GM03348 (cell line): ENCODE measurements around the gene GOLGA2.
"Not testable (repeated sequence)": the region's sequence is repeated elsewhere in the genome, so short reads cannot be mapped to it uniquely, and the experiment has no call there.

Experiments used
- DNase-seq: peaks from one replicate; pipeline ENCODE4 v3.0.0; 2012; ENCODE audit warnings: low spot score

The GOLGA2 gene

DNA sequence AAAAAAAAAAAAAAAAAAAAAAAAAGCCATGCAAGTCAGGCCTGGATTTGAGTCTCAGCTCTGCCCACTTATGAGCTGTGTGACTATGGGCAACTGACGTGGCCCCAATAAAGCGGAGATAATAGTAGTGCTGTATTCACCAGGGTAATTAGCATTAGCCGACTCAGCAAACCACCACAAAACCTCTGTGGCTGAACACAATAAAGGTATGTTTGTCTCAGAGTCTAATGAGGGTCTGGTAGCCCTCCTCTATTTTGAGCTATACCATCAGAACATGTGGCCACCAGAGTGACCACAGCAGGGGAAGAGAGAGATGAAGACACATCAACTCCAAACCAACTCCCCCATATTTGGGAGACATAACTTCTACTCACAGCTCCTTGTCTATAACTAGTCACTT lies 16.2 kb upstream of the GOLGA2 start:
- DNase-seq = no peak

DNA sequence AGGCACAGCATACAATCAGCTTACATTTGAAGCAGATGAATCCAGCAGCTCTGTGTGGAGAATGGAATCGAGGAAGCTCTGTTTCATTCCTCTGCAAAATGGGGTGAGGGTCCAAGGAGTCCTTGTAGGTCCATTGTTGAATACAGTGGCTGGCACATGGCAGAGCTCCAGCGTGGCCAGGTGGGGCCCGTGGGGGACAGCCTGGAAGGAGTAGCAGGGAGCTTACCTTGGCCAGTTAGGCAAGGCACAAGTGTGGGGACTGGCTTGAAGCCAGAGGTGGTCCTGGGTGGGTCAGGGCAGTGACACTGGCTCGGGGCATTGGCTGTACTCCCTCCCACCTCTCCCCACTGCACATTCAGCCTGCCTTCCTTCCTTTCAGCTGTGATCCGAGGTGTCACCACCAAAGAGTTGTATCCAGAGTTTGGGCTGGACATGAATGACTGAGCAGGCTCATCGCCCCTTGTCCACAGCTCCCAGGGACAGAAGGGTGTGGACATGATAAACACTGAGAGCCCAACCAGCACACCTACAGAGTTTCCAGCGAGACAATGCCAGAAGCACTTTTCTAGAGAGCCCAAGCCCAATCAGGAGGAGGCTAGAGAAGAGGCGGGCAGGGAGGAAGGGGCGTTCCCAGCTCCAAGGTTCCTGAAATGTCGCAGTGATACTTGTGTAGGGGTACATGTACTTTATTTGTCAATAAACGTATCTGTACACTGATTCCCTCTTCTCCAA lies 12.6 kb upstream of the GOLGA2 start:
- no peak for DNase-seq

- no peak for DNase-seq
Measured at GRCh38 chr9:128286440-128286839, 10.6 kb upstream of the GOLGA2 start.

- no peak for DNase-seq
Measured at GRCh38 chr9:128285033-128285784, 9.4 kb upstream of the GOLGA2 start.

GRCh38 chr9:128282500-128282899 lies 6.7 kb upstream of the GOLGA2 start:
- peak; percentile 26 for DNase-seq

GRCh38 chr9:128280084-128280622 lies 4.3 kb upstream of the GOLGA2 start:
- DNase-seq = no peak

DNA sequence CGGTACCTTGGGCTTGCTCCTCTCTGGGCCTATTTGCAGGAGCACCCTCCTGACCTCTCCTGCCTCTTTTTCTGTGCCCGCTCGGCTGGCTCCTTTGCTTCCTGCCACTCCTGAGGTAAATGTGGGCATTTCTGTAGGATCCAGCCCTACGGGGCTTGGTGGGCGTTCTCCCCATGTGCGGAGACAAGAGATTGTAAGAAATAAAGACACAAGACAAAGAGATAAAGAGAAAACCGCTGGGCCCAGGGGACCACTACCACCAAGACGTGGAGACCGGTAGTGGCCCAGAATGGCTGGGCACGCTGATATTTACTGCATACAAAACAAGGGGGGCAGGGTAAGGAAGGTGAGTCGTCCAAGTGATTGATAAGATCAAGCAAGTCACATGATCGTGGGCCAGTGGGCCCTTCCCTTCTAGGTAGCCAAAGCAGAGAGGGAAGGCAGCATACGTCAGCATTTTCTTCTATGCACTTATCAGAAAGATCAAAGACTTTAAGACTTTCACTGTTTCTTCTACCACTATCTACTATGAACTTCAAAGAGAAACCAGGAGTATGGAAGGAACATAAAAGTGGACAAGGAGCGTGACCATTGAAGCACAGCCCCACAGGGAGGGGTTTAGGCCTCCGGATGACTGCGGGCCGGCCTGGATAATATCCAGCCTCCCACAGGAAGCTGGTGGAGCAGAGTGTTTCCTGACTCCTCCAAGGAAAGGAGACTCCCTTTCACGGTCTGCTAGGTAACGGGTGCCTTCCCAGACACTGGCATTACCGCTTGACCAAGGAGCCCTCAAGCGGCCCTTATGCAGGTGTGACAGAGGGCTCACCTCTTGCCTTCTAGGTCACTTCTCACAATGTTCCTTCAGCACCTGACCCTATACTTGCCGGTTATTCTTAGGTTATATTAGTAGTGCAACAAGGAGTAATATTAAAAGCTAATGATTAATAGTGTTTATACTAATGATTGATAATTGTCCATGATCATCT lies 3.6 kb upstream of the GOLGA2 start:
- not testable (repeated sequence) for DNase-seq

- peak; percentile 71 for DNase-seq
Measured at GRCh38 chr9:128276574-128277270, 915 bp upstream of the GOLGA2 start.

GRCh38 chr9:128276008-128276573 lies 284 bp upstream of the GOLGA2 start, which contains the start of gene SWI5:
TSS of gene SWI5 (plus strand) at chr9:128276276.
- peak; percentile 99 for DNase-seq

- no peak for DNase-seq
Measured at GRCh38 chr9:128274245-128274644, 1.6 kb downstream of the GOLGA2 start.

- DNase-seq = no peak
Measured at GRCh38 chr9:128271512-128271911, 4.3 kb downstream of the GOLGA2 start.

GRCh38 chr9:128271112-128271511 lies 4.7 kb downstream of the GOLGA2 start:
- DNase-seq = no peak

- no peak for DNase-seq
Measured at GRCh38 chr9:128266868-128267590, 8.8 kb downstream of the GOLGA2 start.

DNA sequence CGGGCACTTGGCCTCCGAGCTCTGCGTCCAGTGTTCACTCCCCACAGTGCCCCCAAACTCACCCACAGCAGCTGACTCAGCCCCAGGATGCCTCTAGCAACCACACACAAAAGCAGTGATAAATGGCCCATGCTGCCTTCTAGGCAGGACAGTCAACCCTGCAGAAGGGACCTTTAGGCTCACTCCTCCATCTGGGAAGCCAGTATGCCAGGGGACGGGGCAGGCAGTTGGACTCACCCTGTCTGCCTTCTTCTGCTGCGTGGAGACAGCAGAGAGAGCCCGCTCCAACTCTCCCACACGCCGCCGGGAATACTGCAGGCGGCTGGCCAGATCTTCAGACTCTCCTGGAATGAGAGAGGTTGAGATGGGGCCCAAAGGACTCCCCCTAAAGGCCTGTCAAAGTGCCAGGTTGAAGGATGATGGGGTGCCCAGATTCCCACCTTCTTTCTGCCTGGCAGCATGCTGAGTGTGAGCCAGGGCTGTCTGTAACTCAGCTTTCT lies 10.4 kb downstream of the GOLGA2 start:
- DNase-seq = no peak

- no peak for DNase-seq
Measured at GRCh38 chr9:128262687-128263086, 13.1 kb downstream of the GOLGA2 start.

DNA sequence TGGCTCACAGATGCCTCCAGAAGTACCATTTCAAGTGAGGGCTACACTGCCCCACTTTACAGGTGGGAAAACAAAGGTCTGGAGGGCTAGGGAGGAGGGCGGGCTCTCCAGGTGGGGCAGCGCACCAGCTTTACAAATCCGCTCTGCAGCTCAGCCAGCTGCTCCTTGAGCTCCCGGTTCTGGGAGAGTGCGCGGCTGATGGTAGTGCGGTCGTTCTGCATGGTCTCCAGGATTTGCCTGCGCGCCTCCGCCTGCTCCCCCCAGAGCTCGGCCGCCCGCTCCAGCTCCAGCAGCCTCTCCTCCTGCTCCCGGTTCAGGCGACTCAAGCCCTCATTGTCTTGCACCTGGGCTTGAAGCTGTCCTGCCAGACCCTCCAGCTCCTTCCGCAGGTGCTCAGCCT lies 15.5 kb downstream of the GOLGA2 start:
- DNase-seq = no peak

GRCh38 chr9:128259156-128259555 lies 16.7 kb downstream of the GOLGA2 start:
- DNase-seq = no peak

- no peak for DNase-seq
Measured at GRCh38 chr9:128258326-128258725, 17.5 kb downstream of the GOLGA2 start.

DNA sequence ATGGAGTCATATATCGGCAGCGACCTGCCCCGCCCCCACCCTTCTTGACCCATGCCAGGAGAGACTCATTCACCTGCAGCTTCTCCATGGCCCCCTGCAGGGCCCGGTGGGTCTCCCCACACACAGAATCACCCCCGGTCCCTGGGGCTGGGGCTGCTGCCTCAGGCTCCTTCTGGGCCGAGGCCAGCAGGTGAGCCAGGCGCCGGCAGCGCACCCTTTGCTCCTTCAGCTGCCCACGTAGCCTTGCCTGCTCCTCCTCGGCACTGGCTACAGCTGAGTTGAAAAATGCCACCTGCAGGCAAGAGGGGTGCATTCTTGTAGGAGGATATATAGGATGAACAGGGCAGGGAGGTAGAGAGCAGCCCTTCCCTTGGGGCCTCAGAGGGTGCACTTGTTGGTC lies 17.9 kb downstream of the GOLGA2 start:
- DNase-seq = no peak
